Lung (tissue), 12 donors: ENCODE data around the gene SNX20. TPM values are rescaled to one million over a fixed set of nuclear protein-coding genes. Genes with fewer than 3 reads are reported as not detected.

Experiments used
- ATAC-seq: fragments of 200-7000 bp; cut with Tn5 transposase; one replicate; pipeline ENCODE4 v1.9.1; 2020; ENCODE audit warnings: moderate number of reproducible peaks; ENCODE audit not compliant: insufficient read depth, low FRiP score
- DNase-seq, 3 donors: peaks; one replicate each; pipeline ENCODE4 v3.0.0-alpha.2; 2013 to 2017
- H3K27ac ChIP-seq, 2 donors: one replicate each; pipeline ENCODE4 v1.5.1; 2013; ENCODE audit warnings: mild to moderate bottlenecking in 2 of 2, moderate library complexity in 2 of 2, control low read depth in 1 of 2, inconsistent platforms in 1 of 2, low read depth in 1 of 2, low read length in 1 of 2
- H3K27me3 ChIP-seq, 3 donors: one replicate each; pipeline ENCODE4 v1.5.1; 2013; ENCODE audit warnings: low read length in 2 of 3; ENCODE audit not compliant: control insufficient read depth in 3 of 3, insufficient read depth in 3 of 3
- H3K36me3 ChIP-seq, 4 donors: one replicate each; pipeline ENCODE4 v1.5.1; 2013; ENCODE audit warnings: low read length in 4 of 4, mild to moderate bottlenecking in 1 of 4, moderate library complexity in 1 of 4; ENCODE audit not compliant: control insufficient read depth in 4 of 4, insufficient read depth in 4 of 4
- H3K4me1 ChIP-seq, 5 donors: one replicate each; pipeline ENCODE4 v1.5.1; 2013; ENCODE audit warnings: low read length in 5 of 5, mild to moderate bottlenecking in 2 of 5, moderate library complexity in 1 of 5; ENCODE audit not compliant: control insufficient read depth in 5 of 5, insufficient read depth in 5 of 5
- H3K4me3 ChIP-seq: one replicate; pipeline ENCODE4 v1.5.1; 2013; ENCODE audit warnings: mild to moderate bottlenecking, control low read depth, moderate library complexity
- H3K9ac ChIP-seq, 2 donors: one replicate each; pipeline ENCODE4 v1.5.1; 2013; ENCODE audit warnings: low read length in 2 of 2, control low read depth in 1 of 2; ENCODE audit not compliant: insufficient read depth in 1 of 2
- H3K9me3 ChIP-seq, 4 donors: one replicate each; pipeline ENCODE4 v1.5.1; 2013; ENCODE audit warnings: low read length in 3 of 4, mild to moderate bottlenecking in 1 of 4, moderate library complexity in 1 of 4; ENCODE audit not compliant: control insufficient read depth in 4 of 4, insufficient read depth in 3 of 4
- WGBS, 2 donors: extraction: QIAGEN DNeasy Blood & Tissue Kit; methylation state at CpG; one replicate each; pipeline ENCODE4 v1.1.7; 2013; 5-methylcytosine and 5-hydroxymethylcytosine counted together
- polyA plus RNA-seq, 2 donors: library from polyadenylated mRNA; stranded (reverse); fragments of 200-250 nt; gene quantifications; one replicate each; pipeline ENCODE4 v1.2.1, GENCODE V29; 2013
- total RNA-seq, 2 donors: library from RNA; depleted of rRNA in 1 of 2; stranded (reverse); fragments of >200 nt in 1 of 2; gene quantifications; one replicate each; pipeline ENCODE4 v1.2.1, GENCODE V29; 2014 to 2021
- TF ChIP-seq, protein P1 (sequence below): IDR thresholded peaks from 2 replicates; pipeline ENCODE4 v1.5.1; 2012; ENCODE audit warnings: mild to moderate bottlenecking; ENCODE audit errors: control extremely low read depth, extremely low read depth
- donor health status: control.
- donor health status: control.
- donor health status: Bipolar disorder and iron deficiency.
- donor health status: healthy.
- donor health status: DM: yes; HTN: yes; CAD: no.

The SNX20 gene
- total and polyA plus RNA-seq, 4 donors, result 3.1 to 14.9 (median 9.5) TPM

GRCh38 chr16:50680556-50680893, 587 bp downstream of the SNX20 start:
- no peaks in the 10 kb centered on the region for H3K9me3 ChIP-seq
- H3K4me3 ChIP-seq, result no peak overlapping the region
- ATAC-seq (no peak), DNase-seq (no peak)
- H3K27ac ChIP-seq, result peak overlapping the region in 1 of 2 donors; percentile 62
- peaks cover 0 to 3% (median 0%) of the 10 kb centered on the region in 5 donors for H3K4me1 ChIP-seq
- H3K27me3 ChIP-seq, result no peaks in the 10 kb centered on the region
- WGBS, 2 donors, result 72 to 79% methylated on average over 3 of the region's 3 CpGs
- H3K36me3 ChIP-seq, result no peaks in the 10 kb centered on the region
- H3K9ac ChIP-seq, result no peak overlapping the region
- TF ChIP-seq, protein P1, sequence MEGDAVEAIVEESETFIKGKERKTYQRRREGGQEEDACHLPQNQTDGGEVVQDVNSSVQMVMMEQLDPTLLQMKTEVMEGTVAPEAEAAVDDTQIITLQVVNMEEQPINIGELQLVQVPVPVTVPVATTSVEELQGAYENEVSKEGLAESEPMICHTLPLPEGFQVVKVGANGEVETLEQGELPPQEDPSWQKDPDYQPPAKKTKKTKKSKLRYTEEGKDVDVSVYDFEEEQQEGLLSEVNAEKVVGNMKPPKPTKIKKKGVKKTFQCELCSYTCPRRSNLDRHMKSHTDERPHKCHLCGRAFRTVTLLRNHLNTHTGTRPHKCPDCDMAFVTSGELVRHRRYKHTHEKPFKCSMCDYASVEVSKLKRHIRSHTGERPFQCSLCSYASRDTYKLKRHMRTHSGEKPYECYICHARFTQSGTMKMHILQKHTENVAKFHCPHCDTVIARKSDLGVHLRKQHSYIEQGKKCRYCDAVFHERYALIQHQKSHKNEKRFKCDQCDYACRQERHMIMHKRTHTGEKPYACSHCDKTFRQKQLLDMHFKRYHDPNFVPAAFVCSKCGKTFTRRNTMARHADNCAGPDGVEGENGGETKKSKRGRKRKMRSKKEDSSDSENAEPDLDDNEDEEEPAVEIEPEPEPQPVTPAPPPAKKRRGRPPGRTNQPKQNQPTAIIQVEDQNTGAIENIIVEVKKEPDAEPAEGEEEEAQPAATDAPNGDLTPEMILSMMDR, result no peak

DNA sequence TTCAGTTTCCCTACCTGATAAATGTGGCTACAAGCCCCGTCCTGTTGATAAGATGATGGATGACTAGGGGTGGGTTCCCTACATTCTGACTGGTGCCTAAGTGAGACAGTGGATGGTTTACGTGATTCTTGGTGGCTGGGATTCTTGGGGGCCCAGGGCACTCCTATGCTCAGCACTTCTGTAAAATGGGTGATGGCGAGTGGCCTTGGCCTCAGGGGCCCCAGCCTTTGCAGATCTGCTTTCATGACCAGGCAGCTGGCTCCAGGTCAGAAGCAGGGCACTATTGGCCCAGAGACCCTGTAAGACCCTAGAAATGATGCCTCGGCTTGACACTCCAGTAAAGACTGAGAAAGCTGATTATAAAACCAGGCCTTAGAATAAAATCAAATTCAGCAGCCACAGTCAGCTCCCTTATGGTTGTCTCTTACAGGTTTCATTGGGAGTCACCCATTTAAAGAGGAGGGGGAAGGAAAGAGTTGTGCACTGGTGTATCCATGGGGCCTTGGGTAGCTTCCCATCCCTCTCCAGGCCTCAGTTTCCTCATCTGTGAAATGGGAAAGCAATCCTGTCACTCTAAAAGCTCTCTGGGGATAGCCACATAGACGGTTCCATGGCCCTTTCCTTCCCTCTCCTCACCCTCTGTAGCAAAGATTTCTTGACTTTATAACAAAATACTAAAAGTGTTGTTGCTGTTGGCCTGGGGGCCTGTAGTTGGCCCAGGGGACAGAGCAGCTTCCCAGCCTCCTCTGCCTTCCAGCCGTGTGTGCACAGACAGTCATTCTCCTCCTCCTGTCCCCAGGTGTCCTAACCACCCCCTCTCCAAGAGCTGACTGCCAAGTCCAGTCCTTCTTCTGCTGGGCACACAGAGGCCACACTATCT, 1.2 kb downstream of the SNX20 start:
- Histone ChIP-seq H3K9me3 (no peaks in the 10 kb centered on the region), H3K4me1 (peaks cover 0 to 1% (median 0%) of the 10 kb centered on the region in 5 donors), H3K4me3 (no peak overlapping the region), H3K27ac (no peak overlapping the region), H3K36me3 (no peaks in the 10 kb centered on the region), H3K27me3 (no peaks in the 10 kb centered on the region), H3K9ac (no peak overlapping the region)
- WGBS, 2 donors, result 77 to 80% methylated on average over 6 of the region's 6 CpGs
- no peak for ATAC-seq
- TF ChIP-seq, protein P1, result no peak
- DNase-seq, result no peak

GRCh38 chr16:50679266-50679665, 1.8 kb downstream of the SNX20 start:
- Histone ChIP-seq H3K9ac (no peak overlapping the region), H3K36me3 (no peaks in the 10 kb centered on the region), H3K9me3 (no peaks in the 10 kb centered on the region), H3K27me3 (no peaks in the 10 kb centered on the region), H3K4me3 (no peak overlapping the region), H3K27ac (no peak overlapping the region), H3K4me1 (no peaks in the 10 kb centered on the region)
- WGBS, 2 donors, result 87 to 89% methylated on average over 14 of the region's 14 CpGs
- DNase-seq (no peak), ATAC-seq (no peak)
- TF ChIP-seq, protein P1, result no peak
